ENCODE measurements around the gene NR1H2.
"Not testable (repeated sequence)": the region's sequence is repeated elsewhere in the genome, so short reads cannot be mapped to it uniquely, and the experiment has no call there.

Gene NR1H2

DNA sequence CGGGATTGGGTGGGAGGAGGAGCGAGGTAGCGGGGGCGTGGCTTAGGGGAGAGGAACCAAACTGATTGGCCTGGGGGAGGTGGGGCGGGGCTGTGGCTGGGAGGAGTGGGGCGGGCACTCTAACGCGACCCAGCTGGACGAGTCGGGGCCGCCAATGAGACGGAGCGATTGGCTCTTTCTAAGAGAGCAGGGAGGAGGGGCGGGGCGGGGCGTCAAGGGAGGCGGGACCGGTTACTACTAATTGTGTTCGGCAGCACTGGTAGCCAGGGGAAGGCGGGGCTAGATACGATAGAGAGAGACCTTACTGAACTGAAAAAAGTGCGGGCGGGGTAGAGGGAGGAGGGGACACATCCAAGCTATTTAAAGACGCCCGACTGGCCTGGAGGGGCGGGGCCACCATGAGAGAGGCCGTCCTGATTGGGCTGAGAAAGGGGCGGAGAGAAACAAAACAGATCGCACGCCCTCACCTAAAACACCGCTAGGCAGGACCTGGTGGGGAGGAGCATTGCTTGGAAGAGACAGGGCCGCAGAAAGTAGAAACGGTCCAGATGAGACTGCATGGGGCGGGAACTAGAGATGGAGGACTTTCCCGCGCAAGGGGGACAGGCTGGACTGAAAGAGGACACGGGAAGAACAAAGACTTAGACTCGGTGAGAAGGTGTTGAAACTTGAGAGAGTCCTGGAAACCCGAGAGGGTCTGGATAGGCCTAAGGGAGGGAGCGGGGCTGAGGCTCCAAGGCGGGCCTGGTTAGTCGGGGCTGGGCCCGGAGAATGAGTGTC lies 46.9 kb upstream of the NR1H2 start, which contains the start of gene KCNC3:
KCNC3 (minus strand) TSS at position 232 of the 780 bp plus-strand sequence. CDS start 295 bp downstream, outside the sequence.
- Mint-ChIP-seq H3K4me3 (peak within 1 kb of the TSS; percentile 91 to 94 (median 93)), H3K9me3 (peaks cover 4% of the 10 kb centered on the region), H3K36me3 (ENCODE audit: low read depth) (no peaks in the 10 kb centered on the region), H3K27me3 (ENCODE audit: low read depth) (peaks cover 43% of the 10 kb centered on the region), H3K4me1 (peaks cover 60% of the 10 kb centered on the region), H3K27ac (peak within 1 kb of the TSS; percentile 91 to 98 (median 98))
- TF ChIP-seq, protein P1, sequence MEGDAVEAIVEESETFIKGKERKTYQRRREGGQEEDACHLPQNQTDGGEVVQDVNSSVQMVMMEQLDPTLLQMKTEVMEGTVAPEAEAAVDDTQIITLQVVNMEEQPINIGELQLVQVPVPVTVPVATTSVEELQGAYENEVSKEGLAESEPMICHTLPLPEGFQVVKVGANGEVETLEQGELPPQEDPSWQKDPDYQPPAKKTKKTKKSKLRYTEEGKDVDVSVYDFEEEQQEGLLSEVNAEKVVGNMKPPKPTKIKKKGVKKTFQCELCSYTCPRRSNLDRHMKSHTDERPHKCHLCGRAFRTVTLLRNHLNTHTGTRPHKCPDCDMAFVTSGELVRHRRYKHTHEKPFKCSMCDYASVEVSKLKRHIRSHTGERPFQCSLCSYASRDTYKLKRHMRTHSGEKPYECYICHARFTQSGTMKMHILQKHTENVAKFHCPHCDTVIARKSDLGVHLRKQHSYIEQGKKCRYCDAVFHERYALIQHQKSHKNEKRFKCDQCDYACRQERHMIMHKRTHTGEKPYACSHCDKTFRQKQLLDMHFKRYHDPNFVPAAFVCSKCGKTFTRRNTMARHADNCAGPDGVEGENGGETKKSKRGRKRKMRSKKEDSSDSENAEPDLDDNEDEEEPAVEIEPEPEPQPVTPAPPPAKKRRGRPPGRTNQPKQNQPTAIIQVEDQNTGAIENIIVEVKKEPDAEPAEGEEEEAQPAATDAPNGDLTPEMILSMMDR (IDR thresholded peaks at IDR 0.05; ENCODE audit: unreplicated experiment in 3 of 3), result peak in 1 of 3 experiments; percentile 6

DNA sequence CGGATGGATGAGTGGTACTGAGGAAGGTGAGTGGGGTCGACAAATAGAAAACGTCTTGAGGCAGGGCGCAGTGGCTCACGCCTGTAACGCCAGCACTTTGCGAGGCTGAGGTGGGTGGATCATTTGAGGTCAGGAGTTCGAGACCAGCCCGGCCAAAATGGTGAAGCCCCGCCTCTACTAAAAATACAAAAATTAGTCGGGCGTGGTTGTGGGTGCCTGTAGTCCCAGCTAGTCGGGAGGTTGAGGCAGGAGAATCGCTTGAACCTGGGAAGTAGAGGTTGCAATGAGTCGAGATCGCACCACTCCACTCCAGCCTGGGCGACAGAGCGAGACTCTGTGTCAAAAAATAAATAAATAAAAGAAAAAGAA lies 46.3 kb upstream of the NR1H2 start:
- H3K9me3 Mint-ChIP-seq; H3K36me3 Mint-ChIP-seq (ENCODE audit: low read depth): not testable (repeated sequence)
- Mint-ChIP-seq H3K4me3 (peak overlapping the region; percentile 91 to 94 (median 93)), H3K4me1 (peaks cover 55% of the 10 kb centered on the region), H3K27me3 (ENCODE audit: low read depth) (peaks cover 39% of the 10 kb centered on the region), H3K27ac (peak overlapping the region; percentile 91 to 98 (median 98))

DNA sequence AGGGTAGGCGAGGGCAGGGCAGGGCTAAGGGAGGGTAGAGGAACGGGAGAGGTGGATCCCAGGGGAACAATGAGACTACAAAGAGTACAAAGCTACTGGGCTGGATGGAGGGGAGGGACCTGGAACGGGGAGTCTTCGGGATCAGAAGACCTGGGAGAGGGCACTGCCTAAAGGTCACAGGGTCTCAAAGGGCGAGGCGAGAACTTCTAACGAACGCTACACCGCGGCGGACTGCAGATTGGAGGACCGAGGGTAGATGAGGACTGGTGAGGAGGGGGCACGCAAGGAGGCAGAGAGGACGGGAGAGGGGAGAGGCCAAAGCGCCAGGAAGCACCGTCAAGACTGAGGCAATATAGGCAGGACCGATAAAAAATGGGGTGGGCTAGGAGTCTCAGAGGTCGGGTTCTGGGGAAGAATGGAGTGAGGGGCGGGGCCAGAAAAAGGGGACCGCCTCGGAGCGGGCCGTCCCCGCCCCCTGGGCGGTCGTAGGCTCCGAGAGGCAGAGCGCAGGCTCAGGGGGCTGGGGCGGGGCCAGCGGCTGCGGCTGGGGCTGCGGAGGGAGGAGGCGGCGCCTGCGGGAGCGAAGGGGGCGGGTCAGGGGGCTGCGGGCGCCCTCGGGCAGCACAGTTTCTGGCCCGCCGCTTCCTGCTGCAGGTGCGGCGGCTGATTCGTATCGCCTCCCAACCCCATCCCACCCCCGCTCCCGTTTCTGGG lies 45.7 kb upstream of the NR1H2 start:
- Mint-ChIP-seq H3K4me3 (peak overlapping the region; percentile 92 to 94 (median 93)), H3K36me3 (ENCODE audit: low read depth) (no peaks in the 10 kb centered on the region), H3K27ac (peak overlapping the region; percentile 91 to 100 (median 98)), H3K9me3 (peaks cover 10% of the 10 kb centered on the region), H3K27me3 (ENCODE audit: low read depth) (peaks cover 38% of the 10 kb centered on the region), H3K4me1 (peaks cover 55% of the 10 kb centered on the region)
- TF ChIP-seq, protein P1 (IDR thresholded peaks at IDR 0.05; ENCODE audit: unreplicated experiment in 3 of 3), result no peak

DNA sequence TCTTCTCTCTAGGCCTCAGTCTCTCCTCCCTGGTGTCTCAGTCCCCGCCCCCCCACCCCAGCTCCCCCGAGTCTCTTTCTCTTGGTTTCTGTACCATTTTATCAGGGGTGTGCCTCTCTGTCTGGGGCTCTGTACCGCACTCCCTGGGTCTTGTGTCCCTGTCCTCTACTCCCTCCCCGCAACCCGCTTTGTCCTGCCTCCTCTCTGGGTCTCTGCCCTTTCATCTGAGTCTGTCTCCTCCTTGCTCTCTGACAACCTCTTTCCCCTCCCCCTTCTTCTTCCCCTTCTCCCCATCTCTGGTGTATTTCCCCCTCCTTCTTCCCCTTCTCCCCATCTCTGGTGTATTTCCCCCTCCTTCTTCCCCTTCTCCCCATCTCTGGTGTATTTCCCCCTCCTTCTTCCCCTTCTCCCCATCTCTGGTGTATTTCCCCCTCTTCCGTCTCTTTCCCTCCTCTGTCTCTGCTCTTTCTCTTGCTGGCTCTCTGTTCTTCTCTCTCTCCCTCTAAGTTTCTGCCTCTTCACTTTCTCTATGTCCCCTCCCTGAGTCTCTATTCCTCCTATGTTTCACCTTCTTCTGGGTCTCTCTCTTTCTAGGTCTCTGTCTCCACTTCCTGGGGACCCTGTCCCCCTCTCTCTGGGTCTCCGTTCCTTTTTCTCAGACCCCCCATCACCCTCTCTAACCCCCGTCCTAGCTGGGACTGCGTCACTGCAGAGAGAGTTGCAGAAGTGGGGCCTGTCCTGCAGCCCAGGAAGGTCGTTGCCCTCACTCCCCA lies 44.9 kb upstream of the NR1H2 start:
- Mint-ChIP-seq H3K9me3 (peaks cover 13% of the 10 kb centered on the region), H3K36me3 (ENCODE audit: low read depth) (peaks cover 4% of the 10 kb centered on the region), H3K27ac (peak overlapping the region; percentile 98 to 100 (median 99)), H3K27me3 (ENCODE audit: low read depth) (peaks cover 30% of the 10 kb centered on the region), H3K4me3 (peak overlapping the region; percentile 90 to 94 (median 92)), H3K4me1 (peaks cover 51% of the 10 kb centered on the region)
- TF ChIP-seq, protein P1 (IDR thresholded peaks at IDR 0.05; ENCODE audit: unreplicated experiment in 3 of 3), result no peak

DNA sequence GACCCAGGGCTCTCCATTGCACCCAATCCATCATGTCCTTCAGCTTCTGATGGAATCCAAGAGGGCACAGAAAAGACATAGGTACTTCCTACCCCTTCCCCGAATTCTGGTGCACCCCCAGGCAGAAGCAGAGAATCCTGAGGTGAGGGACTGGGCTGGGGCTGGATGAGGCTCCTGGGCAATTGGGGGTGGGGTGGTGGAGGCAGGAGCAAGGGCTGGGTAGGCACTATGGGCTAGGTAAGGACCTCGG lies 44.3 kb upstream of the NR1H2 start:
- TF ChIP-seq, protein P1 (IDR thresholded peaks at IDR 0.05; ENCODE audit: unreplicated experiment in 3 of 3), result no peak
- Mint-ChIP-seq H3K4me3 (peak overlapping the region; percentile 90 to 94 (median 92)), H3K27ac (peak overlapping the region; percentile 98 to 100 (median 99)), H3K36me3 (ENCODE audit: low read depth) (peaks cover 4% of the 10 kb centered on the region), H3K9me3 (peaks cover 13% of the 10 kb centered on the region), H3K27me3 (ENCODE audit: low read depth) (peaks cover 25% of the 10 kb centered on the region), H3K4me1 (peaks cover 46% of the 10 kb centered on the region)
